ENCODE measurements around the gene UPK2. TPM values are rescaled to one million over a fixed set of nuclear protein-coding genes. Genes with fewer than 3 reads are reported as not detected.
"Not testable (repeated sequence)": the region's sequence is repeated elsewhere in the genome, so short reads cannot be mapped to it uniquely, and the experiment has no call there.

Gene UPK2
- total RNA-seq, 1 experiment from 2014 or later = 3.5 TPM

DNA sequence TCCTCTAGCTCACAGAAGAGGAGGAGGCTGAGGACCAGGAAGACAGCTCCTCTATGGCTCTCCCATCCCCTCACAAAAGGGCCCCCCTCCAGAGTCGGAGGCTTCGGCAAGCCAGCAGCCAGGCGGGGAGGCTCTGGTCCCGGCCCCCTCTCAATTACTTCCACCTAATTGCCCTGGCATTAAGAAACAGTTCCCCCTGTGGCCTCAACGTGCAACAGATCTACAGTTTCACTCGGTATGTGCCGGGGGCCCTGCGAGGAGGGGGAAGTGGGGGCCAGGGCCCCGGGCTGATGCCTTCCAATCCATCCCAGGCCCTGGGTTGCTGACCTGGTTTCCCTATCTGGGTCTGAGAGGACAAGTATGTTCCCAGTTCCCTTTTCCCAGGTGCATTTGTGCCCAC lies 23.3 kb downstream of the UPK2 start:
- ChIA-PET POLR2A (no interaction called here), CTCF (no interaction called here)
- H3K4me1 ChIP-seq = no peaks in the 10 kb centered on the region
- Mint-ChIP-seq H3K4me1 (ENCODE audit: low read depth, unreplicated experiment) (peaks cover 7% of the 10 kb centered on the region), H3K4me3 (ENCODE audit: unreplicated experiment) (no peak overlapping the region), H3K9me3 (ENCODE audit: unreplicated experiment) (no peaks in the 10 kb centered on the region), H3K27me3 (ENCODE audit: insufficient read depth, unreplicated experiment) (no peaks in the 10 kb centered on the region), H3K27ac (ENCODE audit: unreplicated experiment) (no peak overlapping the region), H3K36me3 (ENCODE audit: insufficient read depth, unreplicated experiment) (no peaks in the 10 kb centered on the region)
- H3K27me3 ChIP-seq (replicated peaks; ENCODE audit: control insufficient read depth, insufficient read depth, low read length) = no peaks in the 10 kb centered on the region
- no peak overlapping the region for H3K4me3 ChIP-seq (ENCODE audit: low read depth, low read length)
- TF ChIP-seq, protein P1, sequence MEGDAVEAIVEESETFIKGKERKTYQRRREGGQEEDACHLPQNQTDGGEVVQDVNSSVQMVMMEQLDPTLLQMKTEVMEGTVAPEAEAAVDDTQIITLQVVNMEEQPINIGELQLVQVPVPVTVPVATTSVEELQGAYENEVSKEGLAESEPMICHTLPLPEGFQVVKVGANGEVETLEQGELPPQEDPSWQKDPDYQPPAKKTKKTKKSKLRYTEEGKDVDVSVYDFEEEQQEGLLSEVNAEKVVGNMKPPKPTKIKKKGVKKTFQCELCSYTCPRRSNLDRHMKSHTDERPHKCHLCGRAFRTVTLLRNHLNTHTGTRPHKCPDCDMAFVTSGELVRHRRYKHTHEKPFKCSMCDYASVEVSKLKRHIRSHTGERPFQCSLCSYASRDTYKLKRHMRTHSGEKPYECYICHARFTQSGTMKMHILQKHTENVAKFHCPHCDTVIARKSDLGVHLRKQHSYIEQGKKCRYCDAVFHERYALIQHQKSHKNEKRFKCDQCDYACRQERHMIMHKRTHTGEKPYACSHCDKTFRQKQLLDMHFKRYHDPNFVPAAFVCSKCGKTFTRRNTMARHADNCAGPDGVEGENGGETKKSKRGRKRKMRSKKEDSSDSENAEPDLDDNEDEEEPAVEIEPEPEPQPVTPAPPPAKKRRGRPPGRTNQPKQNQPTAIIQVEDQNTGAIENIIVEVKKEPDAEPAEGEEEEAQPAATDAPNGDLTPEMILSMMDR (IDR thresholded peaks at IDR 0.05; ENCODE audit: insufficient read depth in 1 of 2, low read depth in 1 of 2, low read length in 1 of 2, severe bottlenecking in 1 of 2, unreplicated experiment in 1 of 2) = no peak
- no TSS peak for BruUV-seq (replicated peaks)
- DNase-seq = no peak
- no peaks in the 10 kb centered on the region for H3K36me3 ChIP-seq (ENCODE audit: control insufficient read depth, insufficient read depth, low read length)
- H3K9me3 ChIP-seq = no peaks in the 10 kb centered on the region
- intact Hi-C loops (cut with micrococcal nuclease; ENCODE audit: unreplicated experiment) = no loop called here

DNA sequence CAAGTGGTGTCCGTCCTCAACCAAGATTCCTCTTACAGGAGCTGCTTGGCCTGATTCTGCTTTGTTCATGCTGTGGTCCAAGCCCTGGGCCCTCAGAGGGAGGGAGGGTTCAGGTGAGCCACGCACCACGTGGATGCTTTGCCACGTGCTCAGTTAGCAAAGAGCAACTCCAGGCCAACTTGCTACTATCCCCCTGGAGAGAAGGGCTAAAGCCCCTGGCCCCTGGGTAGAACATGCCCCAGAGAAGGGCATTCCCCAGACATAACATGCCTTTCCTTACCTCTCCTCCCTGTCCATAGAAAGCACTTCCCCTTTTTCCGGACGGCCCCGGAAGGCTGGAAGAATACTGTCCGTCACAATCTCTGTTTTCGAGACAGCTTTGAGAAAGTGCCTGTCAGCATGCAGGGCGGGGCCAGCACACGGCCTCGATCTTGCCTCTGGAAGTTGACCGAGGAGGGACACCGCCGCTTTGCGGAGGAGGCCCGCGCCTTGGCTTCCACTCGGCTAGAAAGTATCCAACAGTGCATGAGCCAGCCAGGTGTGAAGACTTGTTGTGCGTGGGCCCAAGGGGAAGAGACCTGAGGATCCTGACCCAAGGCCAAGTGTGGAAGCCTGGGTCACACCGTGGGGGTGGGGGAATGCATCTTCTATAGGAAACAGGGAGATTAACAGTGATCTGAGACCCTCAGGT lies 24.2 kb downstream of the UPK2 start:
- no peaks in the 10 kb centered on the region for H3K4me1 Mint-ChIP-seq (ENCODE audit: low read depth, unreplicated experiment)
- ChIA-PET POLR2A (no interaction called here), CTCF (no interaction called here)
- H3K9me3 Mint-ChIP-seq (ENCODE audit: unreplicated experiment) = no peaks in the 10 kb centered on the region
- H3K27me3 Mint-ChIP-seq (ENCODE audit: insufficient read depth, unreplicated experiment) = no peaks in the 10 kb centered on the region
- Histone ChIP-seq H3K27me3 (replicated peaks; ENCODE audit: control insufficient read depth, insufficient read depth, low read length) (no peaks in the 10 kb centered on the region), H3K4me3 (ENCODE audit: low read depth, low read length) (no peak overlapping the region), H3K4me1 (no peaks in the 10 kb centered on the region), H3K9me3 (no peaks in the 10 kb centered on the region), H3K36me3 (ENCODE audit: control insufficient read depth, insufficient read depth, low read length) (no peaks in the 10 kb centered on the region)
- no peak overlapping the region for H3K27ac Mint-ChIP-seq (ENCODE audit: unreplicated experiment)
- TF ChIP-seq, protein P1 (IDR thresholded peaks at IDR 0.05; ENCODE audit: insufficient read depth in 1 of 2, low read depth in 1 of 2, low read length in 1 of 2, severe bottlenecking in 1 of 2, unreplicated experiment in 1 of 2) = no peak
- DNase-seq = no peak
- no TSS peak for BruUV-seq (replicated peaks)
- no peak overlapping the region for H3K4me3 Mint-ChIP-seq (ENCODE audit: unreplicated experiment)
- no peaks in the 10 kb centered on the region for H3K36me3 Mint-ChIP-seq (ENCODE audit: insufficient read depth, unreplicated experiment)
- intact Hi-C loops (cut with micrococcal nuclease; ENCODE audit: unreplicated experiment) = no loop called here

DNA sequence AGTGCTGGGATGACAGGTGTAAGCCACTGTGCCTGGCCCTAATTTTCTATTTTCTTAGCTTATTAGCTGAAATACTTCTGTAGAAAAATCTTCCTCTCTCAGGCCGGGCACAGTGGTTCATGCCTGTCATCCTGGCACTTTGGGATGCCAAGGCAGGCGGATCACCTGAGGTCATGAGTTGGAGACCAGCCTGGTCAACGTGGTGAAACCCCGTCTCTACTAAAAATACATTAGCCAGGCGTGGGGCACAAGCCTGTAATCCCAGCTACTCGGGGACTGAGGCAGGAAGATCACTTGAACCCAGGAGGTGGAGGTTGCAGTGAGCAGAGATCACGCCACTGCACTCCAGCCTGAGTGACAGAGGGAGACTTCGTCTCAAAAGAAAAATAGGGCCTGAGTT lies 28.2 kb downstream of the UPK2 start:
- H3K27ac Mint-ChIP-seq (ENCODE audit: unreplicated experiment); H3K9me3 Mint-ChIP-seq (ENCODE audit: unreplicated experiment); CTCF ChIA-PET; H3K4me1 ChIP-seq; H3K4me3 Mint-ChIP-seq (ENCODE audit: unreplicated experiment); H3K36me3 Mint-ChIP-seq (ENCODE audit: insufficient read depth, unreplicated experiment); H3K9me3 ChIP-seq; H3K36me3 ChIP-seq (ENCODE audit: control insufficient read depth, insufficient read depth, low read length); POLR2A ChIA-PET; H3K27me3 Mint-ChIP-seq (ENCODE audit: insufficient read depth, unreplicated experiment); H3K4me3 ChIP-seq (ENCODE audit: low read depth, low read length); H3K27me3 ChIP-seq (replicated peaks; ENCODE audit: control insufficient read depth, insufficient read depth, low read length); DNase-seq; BruUV-seq (replicated peaks); intact Hi-C loops (cut with micrococcal nuclease; ENCODE audit: unreplicated experiment); H3K4me1 Mint-ChIP-seq (ENCODE audit: low read depth, unreplicated experiment): not testable (repeated sequence)

DNA sequence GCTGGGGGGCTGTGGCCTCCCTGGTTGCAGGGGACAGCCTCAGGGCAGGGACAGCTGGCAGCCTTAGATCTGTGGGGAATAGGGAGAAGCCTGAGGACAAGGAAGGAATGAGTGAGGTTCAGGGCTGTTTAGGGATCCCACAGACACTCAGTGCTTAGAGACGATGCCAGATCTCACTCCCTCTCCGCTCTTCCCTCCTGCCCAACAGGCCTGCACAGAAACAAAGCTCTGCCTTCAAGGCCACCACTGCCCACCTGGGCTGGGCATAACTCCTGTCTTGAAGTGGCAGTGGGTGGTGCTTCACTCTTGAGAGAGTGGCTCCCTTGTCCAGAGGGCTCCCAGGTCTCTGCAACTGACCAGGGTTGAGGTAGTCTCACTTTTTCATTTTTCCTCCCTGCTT lies 28.7 kb downstream of the UPK2 start:
- intact Hi-C loops (cut with micrococcal nuclease; ENCODE audit: unreplicated experiment) = no loop called here
- ChIA-PET POLR2A (no interaction called here), CTCF (no interaction called here)
- Histone ChIP-seq H3K27me3 (replicated peaks; ENCODE audit: control insufficient read depth, insufficient read depth, low read length) (no peaks in the 10 kb centered on the region), H3K36me3 (ENCODE audit: control insufficient read depth, insufficient read depth, low read length) (no peaks in the 10 kb centered on the region), H3K9me3 (no peaks in the 10 kb centered on the region), H3K4me3 (ENCODE audit: low read depth, low read length) (no peak overlapping the region), H3K4me1 (no peaks in the 10 kb centered on the region)
- H3K27ac Mint-ChIP-seq (ENCODE audit: unreplicated experiment) = no peak overlapping the region
- TF ChIP-seq, protein P1 (IDR thresholded peaks at IDR 0.05; ENCODE audit: insufficient read depth in 1 of 2, low read depth in 1 of 2, low read length in 1 of 2, severe bottlenecking in 1 of 2, unreplicated experiment in 1 of 2) = no peak
- H3K36me3 Mint-ChIP-seq (ENCODE audit: insufficient read depth, unreplicated experiment) = no peaks in the 10 kb centered on the region
- no peaks in the 10 kb centered on the region for H3K4me1 Mint-ChIP-seq (ENCODE audit: low read depth, unreplicated experiment)
- no peaks in the 10 kb centered on the region for H3K27me3 Mint-ChIP-seq (ENCODE audit: insufficient read depth, unreplicated experiment)
- H3K4me3 Mint-ChIP-seq (ENCODE audit: unreplicated experiment) = no peak overlapping the region
- no TSS peak for BruUV-seq (replicated peaks)
- no peak for DNase-seq
- no peaks in the 10 kb centered on the region for H3K9me3 Mint-ChIP-seq (ENCODE audit: unreplicated experiment)
